Fibroblast of the aortic adventitia (primary cell): ENCODE measurements around the gene ZNF385D. TPM values are rescaled to one million over a fixed set of nuclear protein-coding genes. Genes with fewer than 3 reads are reported as not detected.

Experiments used
- DNase-seq: peaks from one replicate; pipeline ENCODE4 v3.0.0-alpha.2; 2010; ENCODE audit warnings: low read depth
- H3K4me3 ChIP-seq: 2 replicates; pipeline ENCODE4 v1.5.1; 2011; ENCODE audit warnings: low read depth, mild to moderate bottlenecking, control low read depth, low read length, moderate library complexity
- CTCF ChIP-seq: IDR thresholded peaks from 2 replicates; pipeline ENCODE4 v1.5.1; 2011; ENCODE audit warnings: mild to moderate bottlenecking, low read length, control low read depth, inconsistent platforms; ENCODE audit not compliant: insufficient read depth
- total RNA-seq: library from RNA; depleted of rRNA; stranded (reverse); fragments of >200 nt; gene quantifications from 2 replicates; pipeline ENCODE4 v1.2.3, GENCODE V29; 2012; ENCODE audit warnings: low replicate concordance

ZNF385D gene
- total RNA-seq, 1 donor, result 11.5 TPM

- no peak overlapping the region for H3K4me3 ChIP-seq
- DNase-seq, result no peak
- TF ChIP-seq CTCF, result no peak
Observed at GRCh38 chr3:21540265-21540664, 210.7 kb downstream of the ZNF385D start.

GRCh38 chr3:21534462-21534861, 216.5 kb downstream of the ZNF385D start:
- H3K4me3 ChIP-seq, result no peak overlapping the region
- no peak for DNase-seq
- TF ChIP-seq CTCF, result no peak

GRCh38 chr3:21533002-21533401, 218.0 kb downstream of the ZNF385D start:
- TF ChIP-seq CTCF, result no peak
- no peak for DNase-seq
- no peak overlapping the region for H3K4me3 ChIP-seq

- no peak overlapping the region for H3K4me3 ChIP-seq
- DNase-seq, result no peak
- TF ChIP-seq CTCF, result no peak
Observed at GRCh38 chr3:21531909-21532308, 219.1 kb downstream of the ZNF385D start.

GRCh38 chr3:21528291-21528995, 222.6 kb downstream of the ZNF385D start:
- no peak overlapping the region for H3K4me3 ChIP-seq
- DNase-seq, result peak; percentile 69
- TF ChIP-seq CTCF, result no peak

- H3K4me3 ChIP-seq, result no peak overlapping the region
- no peak for DNase-seq
- no peak for TF ChIP-seq CTCF
Observed at GRCh38 chr3:21526461-21526860, 224.5 kb downstream of the ZNF385D start.

- DNase-seq, result peak; percentile 52
Observed at GRCh38 chr3:21524133-21524532, 226.9 kb downstream of the ZNF385D start.

More at GRCh38 chr3:21524133-21524532, 226.9 kb downstream of the ZNF385D start:
- no peak for TF ChIP-seq CTCF
- H3K4me3 ChIP-seq, result no peak overlapping the region
